ENCODE data around the gene PLXNC1.

PLXNC1 gene

GRCh38 chr12:94135896-94136295 lies 12.5 kb upstream of the PLXNC1 start:
- TF ChIP-seq CTCF (conservative IDR thresholded peaks at IDR 0.05; ENCODE audit: low read length) = no peak
- no peak for TF ChIP-seq EZH2phosphoT487 (IDR thresholded peaks at IDR 0.05; ENCODE audit: borderline replicate concordance)
- Histone ChIP-seq H3K4me2 (ENCODE audit: low read depth, low read length, poor library complexity, severe bottlenecking) (no peak overlapping the region), H3F3A (ENCODE audit: low read depth) (no peaks in the 10 kb centered on the region), H3K79me2 (ENCODE audit: insufficient read depth, low read length) (no peaks in the 10 kb centered on the region), H4K20me1 (ENCODE audit: insufficient read depth, low read length, poor library complexity, severe bottlenecking) (no peaks in the 10 kb centered on the region), H2AFZ (ENCODE audit: low read length) (no peak overlapping the region; the same call in 1 of the 2 replicates), H3K9me2 (replicated peaks; ENCODE audit: low read depth, low read length) (no peaks in the 10 kb centered on the region), H3K27me3 (ENCODE audit: insufficient read depth, low read length, poor library complexity, severe bottlenecking) (no peaks in the 10 kb centered on the region), H3K36me3 (ENCODE audit: insufficient read depth, low read length) (no peaks in the 10 kb centered on the region), H3K9ac (ENCODE audit: low read depth, low read length, poor library complexity, severe bottlenecking) (no peak overlapping the region), H3K4me1 (ENCODE audit: insufficient read depth, low read length, poor library complexity, severe bottlenecking) (no peaks in the 10 kb centered on the region), H3K9me3 (ENCODE audit: insufficient read depth, low read depth, low read length) (no peaks in the 10 kb centered on the region), H3K4me3 (ENCODE audit: low read length, poor library complexity, severe bottlenecking) (no peak overlapping the region)

GRCh38 chr12:94139816-94140215 lies 8.6 kb upstream of the PLXNC1 start:
- no peaks in the 10 kb centered on the region for H4K20me1 ChIP-seq (ENCODE audit: insufficient read depth, low read length, poor library complexity, severe bottlenecking)
- H3K36me3 ChIP-seq (ENCODE audit: insufficient read depth, low read length) = no peaks in the 10 kb centered on the region
- no peaks in the 10 kb centered on the region for H3F3A ChIP-seq (ENCODE audit: low read depth)
- H3K4me3 ChIP-seq (ENCODE audit: low read length, poor library complexity, severe bottlenecking) = no peak overlapping the region
- H3K9me2 ChIP-seq (replicated peaks; ENCODE audit: low read depth, low read length) = no peaks in the 10 kb centered on the region
- no peak overlapping the region for H2AFZ ChIP-seq (ENCODE audit: low read length)
- no peaks in the 10 kb centered on the region for H3K27me3 ChIP-seq (ENCODE audit: insufficient read depth, low read length, poor library complexity, severe bottlenecking)
- H3K4me1 ChIP-seq (ENCODE audit: insufficient read depth, low read length, poor library complexity, severe bottlenecking) = peaks cover 5% of the 10 kb centered on the region
- H3K4me2 ChIP-seq (ENCODE audit: low read depth, low read length, poor library complexity, severe bottlenecking) = no peak overlapping the region
- H3K79me2 ChIP-seq (ENCODE audit: insufficient read depth, low read length) = no peaks in the 10 kb centered on the region
- H3K9ac ChIP-seq (ENCODE audit: low read depth, low read length, poor library complexity, severe bottlenecking) = no peak overlapping the region
- no peak for TF ChIP-seq EZH2phosphoT487 (IDR thresholded peaks at IDR 0.05; ENCODE audit: borderline replicate concordance)
- no peak for TF ChIP-seq CTCF (conservative IDR thresholded peaks at IDR 0.05; ENCODE audit: low read length)
- H3K9me3 ChIP-seq (ENCODE audit: insufficient read depth, low read depth, low read length) = no peaks in the 10 kb centered on the region

DNA sequence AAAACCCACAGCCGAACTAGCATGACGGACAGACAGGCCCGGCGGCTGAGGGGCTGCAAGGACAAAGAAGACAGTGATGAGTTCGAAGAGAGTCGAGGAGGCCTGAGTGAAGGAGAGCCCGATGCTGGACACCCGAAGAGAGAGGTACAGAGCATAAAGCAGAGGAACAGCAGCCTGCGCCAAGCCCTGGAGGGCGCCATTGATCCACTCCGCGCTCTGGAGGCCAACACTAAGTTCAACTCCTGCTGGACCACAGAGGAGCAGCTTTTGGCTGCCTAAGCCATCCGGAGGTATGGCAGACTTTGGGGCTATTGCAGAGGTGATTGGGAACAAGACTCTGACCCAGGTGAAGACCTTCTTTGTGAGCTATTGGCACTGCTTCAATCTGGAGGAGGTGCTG lies 7.8 kb upstream of the PLXNC1 start:
- no peaks in the 10 kb centered on the region for H3F3A ChIP-seq (ENCODE audit: low read depth)
- TF ChIP-seq EZH2phosphoT487 (IDR thresholded peaks at IDR 0.05; ENCODE audit: borderline replicate concordance) (no peak), CTCF (conservative IDR thresholded peaks at IDR 0.05; ENCODE audit: low read length) (peak; percentile 67)

More for the DNA sequence above, 7.8 kb upstream of the PLXNC1 start:
- Histone ChIP-seq H3K4me3 (ENCODE audit: low read length, poor library complexity, severe bottlenecking) (no peak overlapping the region), H3K27me3 (ENCODE audit: insufficient read depth, low read length, poor library complexity, severe bottlenecking) (no peaks in the 10 kb centered on the region), H3K9me3 (ENCODE audit: insufficient read depth, low read depth, low read length) (no peaks in the 10 kb centered on the region), H3K4me1 (ENCODE audit: insufficient read depth, low read length, poor library complexity, severe bottlenecking) (peaks cover 13% of the 10 kb centered on the region), H4K20me1 (ENCODE audit: insufficient read depth, low read length, poor library complexity, severe bottlenecking) (no peaks in the 10 kb centered on the region), H3K79me2 (ENCODE audit: insufficient read depth, low read length) (no peaks in the 10 kb centered on the region), H2AFZ (ENCODE audit: low read length) (no peak overlapping the region), H3K9ac (ENCODE audit: low read depth, low read length, poor library complexity, severe bottlenecking) (no peak overlapping the region), H3K36me3 (ENCODE audit: insufficient read depth, low read length) (no peaks in the 10 kb centered on the region), H3K9me2 (replicated peaks; ENCODE audit: low read depth, low read length) (no peaks in the 10 kb centered on the region), H3K4me2 (ENCODE audit: low read depth, low read length, poor library complexity, severe bottlenecking) (no peak overlapping the region)

Data from Loucy (cell line).